ENCODE measurements around the gene VPS35. TPM values are rescaled to one million over a fixed set of nuclear protein-coding genes. Genes with fewer than 3 reads are reported as not detected.

The VPS35 gene
- total and polyA plus RNA-seq, 3 donors from 2014 or later: 75.5 to 129 (median 128) TPM

- intact Hi-C loops (cut with DNase I; ENCODE audit: low total_unique reads): no loop called here
- Histone ChIP-seq H3K4me1 (no peaks in the 10 kb centered on the region), H3K27me3 (no peaks in the 10 kb centered on the region), H3K9me3 (no peaks in the 10 kb centered on the region), H3K4me3 (no peak overlapping the region), H3K36me3 (ENCODE audit: low read depth, missing control alignments) (no peaks in the 10 kb centered on the region), H3K27ac (no peak overlapping the region)
- 93 to 100% methylated on average over 2 of the region's 2 CpGs for WGBS, 2 donors
- TF ChIP-seq CTCF (IDR thresholded peaks at IDR 0.05) (no peak), POLR2A (IDR thresholded peaks at IDR 0.05) (no peak)
- no peak for DNase-seq
Measured at GRCh38 chr16:46720619-46721018, 31.6 kb upstream of the VPS35 start.

- intact Hi-C loops (cut with DNase I; ENCODE audit: low total_unique reads): no loop called here
- TF ChIP-seq POLR2A (IDR thresholded peaks at IDR 0.05) (no peak), CTCF (IDR thresholded peaks at IDR 0.05) (no peak)
- DNase-seq: no peak
Measured at GRCh38 chr16:46719528-46719927, 30.6 kb upstream of the VPS35 start.

GRCh38 chr16:46718214-46718613 is 29.2 kb upstream of the VPS35 start:
- no peak for DNase-seq
- Histone ChIP-seq H3K9me3 (no peaks in the 10 kb centered on the region), H3K27me3 (no peaks in the 10 kb centered on the region), H3K36me3 (ENCODE audit: low read depth, missing control alignments) (no peaks in the 10 kb centered on the region), H3K4me3 (no peak overlapping the region), H3K27ac (no peak overlapping the region), H3K4me1 (no peaks in the 10 kb centered on the region)
- intact Hi-C loops (cut with DNase I; ENCODE audit: low total_unique reads): no loop called here
- TF ChIP-seq CTCF (IDR thresholded peaks at IDR 0.05) (no peak), POLR2A (IDR thresholded peaks at IDR 0.05) (no peak)
- 82 to 83% methylated on average over 8 of the region's 8 CpGs for WGBS, 2 donors

More at GRCh38 chr16:46719528-46719927, 30.6 kb upstream of the VPS35 start:
- Histone ChIP-seq H3K4me3 (no peak overlapping the region), H3K9me3 (no peaks in the 10 kb centered on the region), H3K4me1 (no peaks in the 10 kb centered on the region), H3K27me3 (no peaks in the 10 kb centered on the region), H3K36me3 (ENCODE audit: low read depth, missing control alignments) (no peaks in the 10 kb centered on the region), H3K27ac (no peak overlapping the region)
- 90 to 92% methylated on average over 5 to 6 of the region's 6 CpGs for WGBS, 2 donors

- Histone ChIP-seq H3K27me3 (no peaks in the 10 kb centered on the region), H3K27ac (no peak overlapping the region), H3K4me3 (no peak overlapping the region), H3K9me3 (no peaks in the 10 kb centered on the region), H3K4me1 (no peaks in the 10 kb centered on the region), H3K36me3 (ENCODE audit: low read depth, missing control alignments) (no peaks in the 10 kb centered on the region)
- no peak for DNase-seq
- 81 to 89% methylated on average over 2 of the region's 2 CpGs for WGBS, 2 donors
- TF ChIP-seq CTCF (IDR thresholded peaks at IDR 0.05) (no peak), POLR2A (IDR thresholded peaks at IDR 0.05) (no peak)
- intact Hi-C loops (cut with DNase I; ENCODE audit: low total_unique reads): no loop called here
Measured at GRCh38 chr16:46717692-46718091, 28.7 kb upstream of the VPS35 start.

- intact Hi-C loops (cut with DNase I; ENCODE audit: low total_unique reads): no loop called here
- Histone ChIP-seq H3K27me3 (no peaks in the 10 kb centered on the region), H3K4me3 (no peak overlapping the region), H3K4me1 (no peaks in the 10 kb centered on the region), H3K9me3 (no peaks in the 10 kb centered on the region), H3K27ac (no peak overlapping the region), H3K36me3 (ENCODE audit: low read depth, missing control alignments) (no peaks in the 10 kb centered on the region)
- no peak for DNase-seq
- 67 to 95% methylated on average over 5 to 6 of the region's 6 CpGs for WGBS, 2 donors
- TF ChIP-seq CTCF (IDR thresholded peaks at IDR 0.05) (no peak), POLR2A (IDR thresholded peaks at IDR 0.05) (no peak)
Measured at GRCh38 chr16:46715769-46716305, 26.9 kb upstream of the VPS35 start.
